Prostate gland (tissue), 2 donors: ENCODE data around the gene SCOC.

Experiments
- POLR2A ChIP-seq: fragments of 450-650 bp; IDR thresholded peaks from one replicate; pipeline ENCODE4 v1.6.1; 2016; ENCODE audit warnings: antibody characterized with exemption, mild to moderate bottlenecking
- TF ChIP-seq, protein P1 (sequence below), 4 experiments: fragments of 200-600 bp in 2 of 4; fragments of 450-650 bp in 2 of 4; sonication (generic) in 2 of 4; IDR thresholded peaks; 1 replicate in 3 of 4; 2 replicates in 1 of 4; pipeline ENCODE4 v1.5.1; 2016 to 2019; ENCODE audit warnings: antibody characterized with exemption in 4 of 4, mild to moderate bottlenecking in 2 of 4, moderate library complexity in 2 of 4

DNA sequence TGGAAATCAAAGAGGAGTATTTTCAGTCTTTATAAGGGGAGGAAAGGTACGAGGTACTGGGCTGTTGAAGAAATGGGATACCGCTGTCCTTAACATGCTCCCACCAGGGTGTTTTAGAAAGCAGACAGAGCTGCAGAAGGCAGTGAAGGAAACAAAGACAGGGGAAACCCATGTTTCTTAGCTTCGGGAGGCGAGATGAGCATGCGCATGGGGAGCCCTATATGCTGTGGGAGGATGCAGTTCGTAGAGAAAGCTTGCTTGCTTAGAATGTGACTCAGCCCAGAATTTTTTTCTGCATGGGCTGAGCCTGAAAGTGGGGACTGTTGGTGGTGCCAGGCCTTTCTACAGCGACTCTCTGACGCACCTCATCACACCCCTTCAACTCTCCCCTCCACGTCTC lies 28.8 kb upstream of the SCOC start:
- TF ChIP-seq POLR2A = no peak
- TF ChIP-seq, protein P1, sequence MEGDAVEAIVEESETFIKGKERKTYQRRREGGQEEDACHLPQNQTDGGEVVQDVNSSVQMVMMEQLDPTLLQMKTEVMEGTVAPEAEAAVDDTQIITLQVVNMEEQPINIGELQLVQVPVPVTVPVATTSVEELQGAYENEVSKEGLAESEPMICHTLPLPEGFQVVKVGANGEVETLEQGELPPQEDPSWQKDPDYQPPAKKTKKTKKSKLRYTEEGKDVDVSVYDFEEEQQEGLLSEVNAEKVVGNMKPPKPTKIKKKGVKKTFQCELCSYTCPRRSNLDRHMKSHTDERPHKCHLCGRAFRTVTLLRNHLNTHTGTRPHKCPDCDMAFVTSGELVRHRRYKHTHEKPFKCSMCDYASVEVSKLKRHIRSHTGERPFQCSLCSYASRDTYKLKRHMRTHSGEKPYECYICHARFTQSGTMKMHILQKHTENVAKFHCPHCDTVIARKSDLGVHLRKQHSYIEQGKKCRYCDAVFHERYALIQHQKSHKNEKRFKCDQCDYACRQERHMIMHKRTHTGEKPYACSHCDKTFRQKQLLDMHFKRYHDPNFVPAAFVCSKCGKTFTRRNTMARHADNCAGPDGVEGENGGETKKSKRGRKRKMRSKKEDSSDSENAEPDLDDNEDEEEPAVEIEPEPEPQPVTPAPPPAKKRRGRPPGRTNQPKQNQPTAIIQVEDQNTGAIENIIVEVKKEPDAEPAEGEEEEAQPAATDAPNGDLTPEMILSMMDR (IDR thresholded peaks at IDR 0.05) = no peak
